ENCODE data around the gene KCNMB2.

Gene KCNMB2

DNA sequence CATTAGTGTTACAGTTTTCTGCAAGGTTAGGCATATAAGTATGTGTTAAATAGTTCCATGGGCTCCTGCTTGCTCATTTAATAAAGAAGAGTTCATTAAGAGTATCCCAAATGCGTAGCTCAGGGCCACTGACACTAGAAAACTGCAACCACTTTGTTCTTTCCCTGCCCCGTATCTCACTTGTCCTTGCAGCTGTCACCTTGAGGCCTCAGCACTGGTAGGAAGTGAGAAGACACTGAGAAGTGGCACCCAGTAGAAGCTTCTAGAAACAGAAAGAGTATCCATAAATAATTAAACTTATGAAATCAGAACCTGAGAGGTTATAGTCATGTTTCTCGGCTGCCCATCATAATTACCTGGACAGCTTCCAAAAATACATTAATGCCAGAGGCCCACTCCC lies 266.0 kb downstream of the KCNMB2 start:
- no peak for TF ChIP-seq EZH2phosphoT487 (IDR thresholded peaks at IDR 0.05; ENCODE audit: low read depth)
- TF ChIP-seq, protein P1, sequence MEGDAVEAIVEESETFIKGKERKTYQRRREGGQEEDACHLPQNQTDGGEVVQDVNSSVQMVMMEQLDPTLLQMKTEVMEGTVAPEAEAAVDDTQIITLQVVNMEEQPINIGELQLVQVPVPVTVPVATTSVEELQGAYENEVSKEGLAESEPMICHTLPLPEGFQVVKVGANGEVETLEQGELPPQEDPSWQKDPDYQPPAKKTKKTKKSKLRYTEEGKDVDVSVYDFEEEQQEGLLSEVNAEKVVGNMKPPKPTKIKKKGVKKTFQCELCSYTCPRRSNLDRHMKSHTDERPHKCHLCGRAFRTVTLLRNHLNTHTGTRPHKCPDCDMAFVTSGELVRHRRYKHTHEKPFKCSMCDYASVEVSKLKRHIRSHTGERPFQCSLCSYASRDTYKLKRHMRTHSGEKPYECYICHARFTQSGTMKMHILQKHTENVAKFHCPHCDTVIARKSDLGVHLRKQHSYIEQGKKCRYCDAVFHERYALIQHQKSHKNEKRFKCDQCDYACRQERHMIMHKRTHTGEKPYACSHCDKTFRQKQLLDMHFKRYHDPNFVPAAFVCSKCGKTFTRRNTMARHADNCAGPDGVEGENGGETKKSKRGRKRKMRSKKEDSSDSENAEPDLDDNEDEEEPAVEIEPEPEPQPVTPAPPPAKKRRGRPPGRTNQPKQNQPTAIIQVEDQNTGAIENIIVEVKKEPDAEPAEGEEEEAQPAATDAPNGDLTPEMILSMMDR (IDR thresholded peaks at IDR 0.05; ENCODE audit: low read depth, low read length): no peak
- Histone ChIP-seq H2AFZ (ENCODE audit: low read depth, low read length) (no peak overlapping the region), H3K4me1 (ENCODE audit: low read length) (no peaks in the 10 kb centered on the region), H3K79me2 (ENCODE audit: low read length) (no peaks in the 10 kb centered on the region), H3K9me3 (ENCODE audit: insufficient read depth, low read length) (no peaks in the 10 kb centered on the region), H3K27ac (ENCODE audit: low read length) (no peak overlapping the region), H3K9ac (ENCODE audit: low read length) (no peak overlapping the region), H3K36me3 (replicated peaks; ENCODE audit: low read depth, low read length) (no peaks in the 10 kb centered on the region), H3K27me3 (ENCODE audit: low read depth, low read length) (no peaks in the 10 kb centered on the region), H3K4me3 (ENCODE audit: low read length) (no peak overlapping the region), H4K20me1 (ENCODE audit: insufficient read depth, low read length) (no peaks in the 10 kb centered on the region), H3K4me2 (ENCODE audit: low read length) (no peak overlapping the region)

DNA sequence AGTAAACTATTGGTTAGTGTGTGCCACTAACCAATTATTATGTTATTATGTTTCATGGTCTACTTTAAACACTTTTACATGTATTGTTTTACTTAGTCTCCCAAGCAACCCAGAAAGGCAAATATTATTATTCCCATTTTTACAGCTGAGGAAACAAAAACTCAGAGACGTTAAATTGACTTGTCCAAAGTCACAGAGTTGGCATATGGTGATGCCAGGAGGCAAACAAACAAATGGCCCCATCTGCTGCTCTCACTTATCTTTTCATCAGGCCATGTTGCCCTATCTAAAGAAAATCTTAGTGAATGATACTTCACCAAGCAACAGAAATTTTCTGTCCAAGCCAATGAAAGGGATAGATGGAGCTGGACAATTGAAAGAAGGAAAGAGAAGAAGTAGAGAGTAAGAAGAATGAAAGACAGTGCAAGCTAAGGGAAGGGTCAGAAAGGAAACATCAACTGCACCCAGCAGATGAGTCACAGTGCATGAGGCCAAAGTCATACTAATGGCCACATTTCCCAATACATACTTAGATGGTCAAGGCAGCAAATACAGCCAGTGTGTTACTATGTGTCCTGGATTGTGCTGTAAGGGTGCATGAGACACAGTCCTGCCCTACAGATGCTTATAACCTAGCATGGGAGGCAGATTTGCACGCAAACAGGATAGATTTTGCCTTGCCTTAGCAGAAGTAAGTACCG lies 266.9 kb downstream of the KCNMB2 start:
- TF ChIP-seq, protein P1 (IDR thresholded peaks at IDR 0.05; ENCODE audit: low read depth, low read length): no peak
- TF ChIP-seq EZH2phosphoT487 (IDR thresholded peaks at IDR 0.05; ENCODE audit: low read depth): no peak
- no peak overlapping the region for H3K27ac ChIP-seq (ENCODE audit: low read length)
- H3K27me3 ChIP-seq (ENCODE audit: low read depth, low read length): no peaks in the 10 kb centered on the region

DNA sequence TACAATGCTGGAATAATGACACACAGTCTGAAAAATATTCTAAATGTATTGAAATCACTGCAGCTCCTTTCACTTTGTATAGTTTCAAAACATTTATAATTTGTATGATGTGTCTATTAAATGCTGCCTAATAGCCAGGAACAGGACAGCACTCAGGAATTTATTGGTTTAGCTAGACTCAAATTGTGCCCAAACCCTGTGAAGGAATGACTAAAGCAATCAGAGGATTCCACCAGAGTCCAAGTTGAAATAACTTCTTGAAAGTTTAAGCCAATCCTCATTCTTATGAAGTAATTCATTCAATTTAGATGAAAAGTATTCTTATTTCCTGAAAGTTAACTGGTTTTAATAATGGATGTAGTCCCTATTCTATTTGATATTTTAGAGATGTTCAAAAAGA lies 268.4 kb downstream of the KCNMB2 start:
- no peak overlapping the region for H2AFZ ChIP-seq (ENCODE audit: low read depth, low read length)
- H3K4me1 ChIP-seq (ENCODE audit: low read length): no peaks in the 10 kb centered on the region
- H3K9me3 ChIP-seq (ENCODE audit: insufficient read depth, low read length): no peaks in the 10 kb centered on the region
- no peak overlapping the region for H3K9ac ChIP-seq (ENCODE audit: low read length)
- H3K36me3 ChIP-seq (replicated peaks; ENCODE audit: low read depth, low read length): no peaks in the 10 kb centered on the region
- H4K20me1 ChIP-seq (ENCODE audit: insufficient read depth, low read length): no peaks in the 10 kb centered on the region
- H3K79me2 ChIP-seq (ENCODE audit: low read length): no peaks in the 10 kb centered on the region
- H3K4me2 ChIP-seq (ENCODE audit: low read length): no peak overlapping the region
- TF ChIP-seq, protein P1 (IDR thresholded peaks at IDR 0.05; ENCODE audit: low read depth, low read length): no peak
- no peak for TF ChIP-seq EZH2phosphoT487 (IDR thresholded peaks at IDR 0.05; ENCODE audit: low read depth)
- no peak overlapping the region for H3K4me3 ChIP-seq (ENCODE audit: low read length)
- H3K27ac ChIP-seq (ENCODE audit: low read length): no peak overlapping the region
- H3K27me3 ChIP-seq (ENCODE audit: low read depth, low read length): no peaks in the 10 kb centered on the region

More for the DNA sequence above, 266.9 kb downstream of the KCNMB2 start:
- H3K4me1 ChIP-seq (ENCODE audit: low read length): no peaks in the 10 kb centered on the region
- no peak overlapping the region for H3K9ac ChIP-seq (ENCODE audit: low read length)
- H3K9me3 ChIP-seq (ENCODE audit: insufficient read depth, low read length): no peaks in the 10 kb centered on the region
- no peaks in the 10 kb centered on the region for H3K79me2 ChIP-seq (ENCODE audit: low read length)
- no peak overlapping the region for H3K4me3 ChIP-seq (ENCODE audit: low read length)
- H3K36me3 ChIP-seq (replicated peaks; ENCODE audit: low read depth, low read length): no peaks in the 10 kb centered on the region
- H4K20me1 ChIP-seq (ENCODE audit: insufficient read depth, low read length): no peaks in the 10 kb centered on the region
- H3K4me2 ChIP-seq (ENCODE audit: low read length): no peak overlapping the region
- no peak overlapping the region for H2AFZ ChIP-seq (ENCODE audit: low read depth, low read length)

DNA sequence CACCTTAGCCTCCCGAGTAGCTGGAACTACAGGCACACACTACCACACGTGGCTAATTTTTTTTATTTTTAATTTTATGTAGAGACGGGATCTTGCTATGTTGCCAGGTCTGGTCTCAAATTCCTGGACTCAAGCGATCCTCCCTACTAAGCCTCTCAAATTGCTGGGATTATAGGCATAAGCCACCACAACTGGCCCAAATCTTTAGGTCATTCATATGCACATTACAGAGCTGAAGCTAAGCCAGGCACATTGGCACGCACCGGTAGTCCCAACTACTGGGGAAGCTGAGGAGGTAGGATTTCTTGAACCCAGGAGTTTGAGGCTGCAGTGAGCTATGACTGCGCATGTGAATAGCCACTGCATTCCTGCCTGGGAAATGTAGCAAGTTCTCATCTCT lies 269.5 kb downstream of the KCNMB2 start:
- TF ChIP-seq, protein P1 (IDR thresholded peaks at IDR 0.05; ENCODE audit: low read depth, low read length): no peak
- no peak for TF ChIP-seq EZH2phosphoT487 (IDR thresholded peaks at IDR 0.05; ENCODE audit: low read depth)
- no peak overlapping the region for H3K4me2 ChIP-seq (ENCODE audit: low read length)
- H3K79me2 ChIP-seq (ENCODE audit: low read length): no peaks in the 10 kb centered on the region
- H3K27ac ChIP-seq (ENCODE audit: low read length): no peak overlapping the region
- H2AFZ ChIP-seq (ENCODE audit: low read depth, low read length): no peak overlapping the region
- no peaks in the 10 kb centered on the region for H3K9me3 ChIP-seq (ENCODE audit: insufficient read depth, low read length)
- H3K9ac ChIP-seq (ENCODE audit: low read length): no peak overlapping the region
- no peak overlapping the region for H3K4me3 ChIP-seq (ENCODE audit: low read length)
- no peaks in the 10 kb centered on the region for H3K27me3 ChIP-seq (ENCODE audit: low read depth, low read length)
- no peaks in the 10 kb centered on the region for H3K36me3 ChIP-seq (replicated peaks; ENCODE audit: low read depth, low read length)
- H3K4me1 ChIP-seq (ENCODE audit: low read length): no peaks in the 10 kb centered on the region
- H4K20me1 ChIP-seq (ENCODE audit: insufficient read depth, low read length): no peaks in the 10 kb centered on the region

Measured in OCI-LY3 (cell line).